A549 (cell line): ENCODE data around the gene STRBP. TPM values are rescaled to one million over a fixed set of nuclear protein-coding genes. Genes with fewer than 3 reads are reported as not detected.

ENCODE experiments used
- ATAC-seq, 2 experiments: fragments of 200-7000 bp in 1 of 2; fragments of >200 bp in 1 of 2; cut with Nextera tagmentation in 1 of 2; cut with Tn5 transposase in 1 of 2; 3 replicates each; pipeline versions ENCODE4 v1.8.0 to v1.9.1; 2018 to 2020; ENCODE audit warnings: mild to moderate bottlenecking in 1 of 2, moderate library complexity in 1 of 2
- CTCF ChIA-PET: fragments of 300-600 bp; sonication (Branson Sonifier 250); formaldehyde crosslinking; extraction: SDS; loops from one replicate; lab custom pipeline; 2021; ENCODE audit warnings: antibody characterized with exemption, inconsistent platforms; lab: Yijun Ruan, JAX
- POLR2A ChIA-PET: fragments of 350-600 bp; formaldehyde crosslinking; extraction: SDS; loops from one replicate; lab custom pipeline; 2021; ENCODE audit warnings: antibody characterized with exemption, inconsistent platforms; lab: Yijun Ruan, JAX
- DNase-seq, 2 experiments: peaks; one replicate each; pipeline versions ENCODE4 v3.0.0 to v3.0.0-alpha.2; 2011 to 2016; ENCODE audit warnings: low read depth in 1 of 2, low spot score in 1 of 2
- FAIRE-seq: peaks from 2 replicates; lab custom pipeline; 2011; peaks lifted over from hg19 to GRCh38; lab: Jason Lieb, UNC
- H3K27ac ChIP-seq, 2 experiments: fragments of >200 bp; sonication (Bioruptor Twin); formaldehyde crosslinking; 3 replicates each; pipeline ENCODE4 v1.5.1; 2016 to 2017
- H3K4me1 ChIP-seq: fragments of >200 bp; sonication (Bioruptor Twin); formaldehyde crosslinking; 3 replicates; pipeline ENCODE4 v1.6.1; 2016
- H3K4me2 ChIP-seq: fragments of >200 bp; sonication (Bioruptor Twin); formaldehyde crosslinking; 3 replicates; pipeline ENCODE4 v1.6.1; 2016
- H3K4me3 ChIP-seq: fragments of >200 bp; sonication (Bioruptor Twin); formaldehyde crosslinking; 3 replicates; pipeline ENCODE4 v1.5.1; 2016
- H3K9me3 ChIP-seq: fragments of >200 bp; sonication (Bioruptor Twin); formaldehyde crosslinking; 3 replicates; pipeline ENCODE4 v1.6.1; 2016
- BHLHE40 ChIP-seq: IDR thresholded peaks from 2 replicates; pipeline ENCODE4 v1.6.1; 2012; ENCODE audit warnings: low read depth, low read length, inconsistent platforms
- CBX8 ChIP-seq: fragments of 200-600 bp; sonication (generic); IDR thresholded peaks from 2 replicates; pipeline ENCODE4 v1.6.1; 2016
- CHD2 ChIP-seq: fragments of 150-350 bp; IDR thresholded peaks from 2 replicates; pipeline ENCODE4 v1.6.1; 2014; ENCODE audit warnings: low read length; ENCODE audit not compliant: partially characterized antibody
- FOSL2 ChIP-seq, 2 experiments: fragments of 450-650 bp in 1 of 2; fragments of >200 bp in 1 of 2; sonication (Bioruptor Twin) in 1 of 2; formaldehyde crosslinking; IDR thresholded peaks; 2 replicates each; pipeline versions ENCODE4 v1.5.0 to v1.6.1; 2016 to 2020; ENCODE audit warnings: mild to moderate bottlenecking in 1 of 2, moderate library complexity in 1 of 2
- HOXA7 ChIP-seq: fragments of 250-450 bp; sonication (Bioruptor Pico); IDR thresholded peaks from 2 replicates; pipeline ENCODE4 v1.5.0; 2020; ENCODE audit warnings: mild to moderate bottlenecking, moderate library complexity
- KDM1A ChIP-seq: fragments of 200-600 bp; sonication (generic); IDR thresholded peaks from 2 replicates; pipeline ENCODE4 v1.6.1; 2016; ENCODE audit warnings: low read depth, mild to moderate bottlenecking
- MAFK ChIP-seq: fragments of 450-650 bp; IDR thresholded peaks from 2 replicates; pipeline ENCODE4 v1.6.1; 2014; ENCODE audit not compliant: partially characterized antibody
- MAZ ChIP-seq: fragments of 150-350 bp; IDR thresholded peaks from 2 replicates; pipeline ENCODE4 v1.6.1; 2014; ENCODE audit warnings: antibody characterized with exemption, low read depth, low read length, borderline replicate concordance
- MYC ChIP-seq: IDR thresholded peaks from 2 replicates; pipeline ENCODE4 v1.6.1; 2012; ENCODE audit warnings: mild to moderate bottlenecking, inconsistent platforms, low read length, improper control_type of control experiment, borderline replicate concordance
- NFE2L2 ChIP-seq: fragments of 150-350 bp; conservative IDR thresholded peaks from 2 replicates; pipeline ENCODE4 v1.6.1; 2014; ENCODE audit warnings: low read length
- NR3C1 ChIP-seq: fragments of >200 bp; sonication (Bioruptor Twin); formaldehyde crosslinking; IDR thresholded peaks from 3 replicates; pipeline ENCODE4 v1.6.1; 2017
- PHF8 ChIP-seq: fragments of 200-600 bp; sonication (generic); IDR thresholded peaks from 2 replicates; pipeline ENCODE4 v1.6.1; 2016; ENCODE audit warnings: low read depth, mild to moderate bottlenecking, antibody characterized with exemption, moderate library complexity, borderline replicate concordance
- RAD21 ChIP-seq, 2 experiments: fragments of >200 bp in 1 of 2; sonication (Bioruptor Twin) in 1 of 2; formaldehyde crosslinking in 1 of 2; IDR thresholded peaks in 1 of 2; conservative IDR thresholded peaks in 1 of 2; 2 replicates in 1 of 2; 3 replicates in 1 of 2; pipeline ENCODE4 v1.6.1; 2012 to 2018; ENCODE audit warnings: inconsistent platforms in 1 of 2
- SMC3 ChIP-seq: fragments of >200 bp; sonication (Bioruptor Twin); formaldehyde crosslinking; IDR thresholded peaks from 3 replicates; pipeline ENCODE4 v1.6.1; 2018; ENCODE audit warnings: inconsistent platforms
- SREBF2 ChIP-seq: fragments of 450-650 bp; IDR thresholded peaks from 2 replicates; pipeline ENCODE4 v1.6.1; 2014; ENCODE audit warnings: mild to moderate bottlenecking, moderate library complexity
- WGBS: methylation state at CpG from one replicate; pipeline ENCODE4 v1.1.6; 2017; ENCODE audit errors: missing lambda C conversion rate; 5-methylcytosine and 5-hydroxymethylcytosine counted together
- polyA plus RNA-seq, 4 experiments: library from polyadenylated mRNA; depleted of rRNA in 3 of 4; stranded (reverse); fragments of >200 nt; fragmentation: RNase III in 1 of 4; extraction: RNeasy Plus Mini Kit Qiagen cat#74134 plus additional on column Dnase treatment in 1 of 4; gene quantifications; 2 replicates in 3 of 4; 3 replicates in 1 of 4; pipeline ENCODE4 v1.2.3, GENCODE V29; 2011 to 2017
- TF ChIP-seq, protein P1 (sequence below): fragments of 250-450 bp; sonication (Bioruptor Pico); IDR thresholded peaks from 2 replicates; pipeline ENCODE4 v1.5.0; 2021; ENCODE audit warnings: mild to moderate bottlenecking, moderate library complexity, borderline replicate concordance
- TF ChIP-seq, protein P2 (sequence below): fragments of 450-650 bp; IDR thresholded peaks from 2 replicates; pipeline ENCODE4 v1.6.1; 2014; ENCODE audit warnings: antibody characterized with exemption
- TF ChIP-seq, protein P3 (sequence below): fragments of 200-600 bp; sonication (generic); IDR thresholded peaks from 2 replicates; pipeline ENCODE4 v1.6.1; 2016; ENCODE audit warnings: antibody characterized with exemption, mild to moderate bottlenecking, moderate library complexity

Gene STRBP
- polyA plus RNA-seq, 2 of the 4 experiments (the other 2 are of a cell fraction), result 20.4 to 34.0 TPM

DNA sequence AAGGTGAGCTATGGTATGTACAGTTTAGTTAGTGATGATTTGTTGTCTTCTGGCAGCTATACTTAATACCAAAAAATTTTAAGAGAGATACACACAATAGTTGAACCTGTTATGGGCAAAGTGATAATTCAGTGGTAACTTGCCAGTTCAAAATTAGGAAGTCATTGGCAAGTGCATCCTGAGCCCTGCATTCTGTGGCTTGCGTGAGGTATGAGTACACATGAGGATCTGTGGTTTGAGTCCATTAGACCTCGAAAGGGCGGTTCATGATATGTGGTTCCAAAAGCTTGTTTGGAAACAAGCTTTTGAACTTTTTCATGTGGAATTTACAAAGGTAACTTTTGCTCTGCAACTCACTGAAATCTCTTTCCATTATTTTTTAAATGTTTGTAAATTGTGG lies 187.9 kb downstream of the STRBP start (continued):
- TF ChIP-seq, protein P1, sequence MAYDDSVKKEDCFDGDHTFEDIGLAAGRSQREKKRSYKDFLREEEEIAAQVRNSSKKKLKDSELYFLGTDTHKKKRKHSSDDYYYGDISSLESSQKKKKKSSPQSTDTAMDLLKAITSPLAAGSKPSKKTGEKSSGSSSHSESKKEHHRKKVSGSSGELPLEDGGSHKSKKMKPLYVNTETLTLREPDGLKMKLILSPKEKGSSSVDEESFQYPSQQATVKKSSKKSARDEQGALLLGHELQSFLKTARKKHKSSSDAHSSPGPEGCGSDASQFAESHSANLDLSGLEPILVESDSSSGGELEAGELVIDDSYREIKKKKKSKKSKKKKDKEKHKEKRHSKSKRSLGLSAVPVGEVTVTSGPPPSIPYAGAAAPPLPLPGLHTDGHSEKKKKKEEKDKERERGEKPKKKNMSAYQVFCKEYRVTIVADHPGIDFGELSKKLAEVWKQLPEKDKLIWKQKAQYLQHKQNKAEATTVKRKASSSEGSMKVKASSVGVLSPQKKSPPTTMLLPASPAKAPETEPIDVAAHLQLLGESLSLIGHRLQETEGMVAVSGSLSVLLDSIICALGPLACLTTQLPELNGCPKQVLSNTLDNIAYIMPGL, result no peak
- no peak for TF ChIP-seq HOXA7 (CRISPR knock-in tag)
- TF ChIP-seq KDM1A, result no peak
- no peak for TF ChIP-seq MAFK
- TF ChIP-seq, protein P2, sequence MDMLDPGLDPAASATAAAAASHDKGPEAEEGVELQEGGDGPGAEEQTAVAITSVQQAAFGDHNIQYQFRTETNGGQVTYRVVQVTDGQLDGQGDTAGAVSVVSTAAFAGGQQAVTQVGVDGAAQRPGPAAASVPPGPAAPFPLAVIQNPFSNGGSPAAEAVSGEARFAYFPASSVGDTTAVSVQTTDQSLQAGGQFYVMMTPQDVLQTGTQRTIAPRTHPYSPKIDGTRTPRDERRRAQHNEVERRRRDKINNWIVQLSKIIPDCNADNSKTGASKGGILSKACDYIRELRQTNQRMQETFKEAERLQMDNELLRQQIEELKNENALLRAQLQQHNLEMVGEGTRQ, result no peak
- no peak for TF ChIP-seq PHF8

DNA sequence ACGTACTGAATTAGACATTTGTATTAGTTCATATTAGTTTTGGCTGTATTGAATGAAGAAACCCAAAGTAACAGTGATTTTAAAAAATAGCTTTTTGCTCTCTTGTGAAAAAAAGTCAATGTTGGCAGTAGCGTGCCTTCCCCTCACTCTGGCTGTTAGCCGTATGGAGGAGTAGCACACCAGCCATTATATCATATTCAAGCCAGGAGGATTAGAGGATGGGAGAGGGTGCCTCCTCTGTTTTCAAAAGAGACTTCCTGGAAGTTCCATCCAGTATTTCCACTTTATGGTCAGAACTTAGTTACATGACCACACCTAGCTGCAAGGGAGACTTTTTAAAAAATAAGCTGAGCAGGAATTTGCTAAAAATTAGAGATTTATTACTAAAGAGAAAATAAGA lies 193.8 kb downstream of the STRBP start:
- no peak for FAIRE-seq
- H3K9me3 ChIP-seq, result no peaks in the 10 kb centered on the region
- no peaks in the 10 kb centered on the region for H3K4me1 ChIP-seq
- ChIA-PET POLR2A (no interaction called here), CTCF (interaction anchor here (6.8 kb wide), 1 partner anchor 275 kb away, joined by 47 read pairs; no protein-coding TSS in a partner anchor)
- no peak overlapping the region for H3K4me2 ChIP-seq
- 94% methylated on average over 3 of the region's 3 CpGs for WGBS
- no peak for DNase-seq
- no peak overlapping the region for H3K4me3 ChIP-seq
- H3K27ac ChIP-seq, result no peak overlapping the region
- no peak for ATAC-seq
- no peak for TF ChIP-seq NR3C1
- no peak for TF ChIP-seq MAZ
- no peak for TF ChIP-seq BHLHE40
- no peak for TF ChIP-seq MYC
- TF ChIP-seq RAD21 (conservative IDR thresholded peaks at IDR 0.05 in 1 of 2, IDR thresholded peaks at IDR 0.05 in 1 of 2), result no peak

DNA sequence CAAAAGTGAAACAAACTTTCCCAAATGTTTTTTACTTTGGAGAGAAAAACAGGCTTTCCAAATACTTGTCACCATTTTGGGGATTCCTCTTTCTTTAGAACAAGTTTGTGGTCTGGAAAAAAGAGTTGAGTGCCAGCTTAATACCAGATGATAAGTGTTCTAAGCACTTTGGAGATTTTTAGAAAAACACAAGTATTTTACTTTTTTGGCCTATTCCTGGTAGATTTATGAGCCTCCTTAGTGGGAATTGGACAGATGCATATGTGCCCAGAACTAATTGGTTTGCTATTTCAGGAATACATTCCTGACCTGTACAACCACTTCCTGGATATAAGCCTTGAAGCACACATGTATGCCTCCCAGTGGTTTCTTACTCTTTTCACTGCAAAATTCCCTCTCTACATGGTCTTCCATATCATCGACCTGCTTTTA lies 194.4 kb downstream of the STRBP start:
- no peak overlapping the region for H3K4me2 ChIP-seq
- no peak for ATAC-seq
- DNase-seq, result no peak
- H3K9me3 ChIP-seq, result no peaks in the 10 kb centered on the region
- CTCF ChIA-PET, result interaction anchor here (0.8 to 6.8 kb wide), 4 partner anchors 7 to 276 kb away, joined by 3 to 47 read pairs (median 4); no protein-coding TSS in a partner anchor
- FAIRE-seq, result no peak
- POLR2A ChIA-PET, result no interaction called here
- no peak overlapping the region for H3K27ac ChIP-seq
- H3K4me3 ChIP-seq, result no peak overlapping the region
- no peaks in the 10 kb centered on the region for H3K4me1 ChIP-seq
- WGBS, result 97% methylated on average over 1 of the region's 1 CpG
- TF ChIP-seq CHD2, result no peak
- TF ChIP-seq, protein P2, result no peak
- TF ChIP-seq BHLHE40, result no peak
- TF ChIP-seq CBX8, result no peak
- no peak for TF ChIP-seq SREBF2
- TF ChIP-seq NFE2L2, result no peak
- TF ChIP-seq SMC3, result no peak
- TF ChIP-seq, protein P3, sequence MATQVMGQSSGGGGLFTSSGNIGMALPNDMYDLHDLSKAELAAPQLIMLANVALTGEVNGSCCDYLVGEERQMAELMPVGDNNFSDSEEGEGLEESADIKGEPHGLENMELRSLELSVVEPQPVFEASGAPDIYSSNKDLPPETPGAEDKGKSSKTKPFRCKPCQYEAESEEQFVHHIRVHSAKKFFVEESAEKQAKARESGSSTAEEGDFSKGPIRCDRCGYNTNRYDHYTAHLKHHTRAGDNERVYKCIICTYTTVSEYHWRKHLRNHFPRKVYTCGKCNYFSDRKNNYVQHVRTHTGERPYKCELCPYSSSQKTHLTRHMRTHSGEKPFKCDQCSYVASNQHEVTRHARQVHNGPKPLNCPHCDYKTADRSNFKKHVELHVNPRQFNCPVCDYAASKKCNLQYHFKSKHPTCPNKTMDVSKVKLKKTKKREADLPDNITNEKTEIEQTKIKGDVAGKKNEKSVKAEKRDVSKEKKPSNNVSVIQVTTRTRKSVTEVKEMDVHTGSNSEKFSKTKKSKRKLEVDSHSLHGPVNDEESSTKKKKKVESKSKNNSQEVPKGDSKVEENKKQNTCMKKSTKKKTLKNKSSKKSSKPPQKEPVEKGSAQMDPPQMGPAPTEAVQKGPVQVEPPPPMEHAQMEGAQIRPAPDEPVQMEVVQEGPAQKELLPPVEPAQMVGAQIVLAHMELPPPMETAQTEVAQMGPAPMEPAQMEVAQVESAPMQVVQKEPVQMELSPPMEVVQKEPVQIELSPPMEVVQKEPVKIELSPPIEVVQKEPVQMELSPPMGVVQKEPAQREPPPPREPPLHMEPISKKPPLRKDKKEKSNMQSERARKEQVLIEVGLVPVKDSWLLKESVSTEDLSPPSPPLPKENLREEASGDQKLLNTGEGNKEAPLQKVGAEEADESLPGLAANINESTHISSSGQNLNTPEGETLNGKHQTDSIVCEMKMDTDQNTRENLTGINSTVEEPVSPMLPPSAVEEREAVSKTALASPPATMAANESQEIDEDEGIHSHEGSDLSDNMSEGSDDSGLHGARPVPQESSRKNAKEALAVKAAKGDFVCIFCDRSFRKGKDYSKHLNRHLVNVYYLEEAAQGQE, result no peak
- no peak for TF ChIP-seq FOSL2 (IDR thresholded peaks at IDR 0.05)
- no peak for TF ChIP-seq FOSL2 (CRISPR knock-in tag; IDR thresholded peaks at IDR 0.05)
